GM18867 (cell line): ENCODE measurements around the gene CD151.

Experiments used
- ATAC-seq: cut with Tn5 transposase; IDR thresholded peaks from one replicate; pipeline ENCODE4 v1.9.1; 2021; ENCODE audit warnings: mild to moderate bottlenecking, moderate library complexity; ENCODE audit not compliant: unreplicated experiment

CD151 gene

DNA sequence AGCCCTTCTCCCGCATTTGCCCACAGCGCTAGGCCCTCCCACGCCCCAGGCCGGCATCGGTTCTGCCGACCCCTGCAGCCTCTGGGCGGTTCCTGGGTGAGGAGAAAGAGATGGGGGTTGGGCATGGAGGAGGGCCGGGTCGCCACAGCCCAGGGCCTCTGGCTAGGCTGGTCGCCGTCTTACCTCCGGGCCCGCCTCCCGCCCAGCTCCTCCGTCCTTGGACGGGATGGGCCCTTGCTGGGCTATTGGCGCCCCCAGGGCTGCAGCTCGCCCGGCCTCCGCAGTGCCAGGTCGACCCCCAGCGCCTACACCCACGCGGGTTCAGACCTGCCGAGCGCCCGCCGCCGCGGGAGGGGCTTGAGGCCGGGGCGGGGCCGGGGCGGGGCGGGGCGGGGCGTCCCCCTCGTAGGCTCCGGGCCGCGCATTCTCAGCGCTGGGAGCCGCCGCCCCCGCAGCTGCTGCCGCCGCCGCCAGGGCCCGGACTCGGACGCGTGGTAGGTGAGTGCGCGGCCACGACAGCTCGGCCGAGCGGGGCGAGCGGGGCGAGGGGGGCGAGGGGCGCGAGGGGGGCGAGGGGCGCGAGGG lies at the start of gene CD151:
Gene CD151, plus strand, starts transcription at position 424 of the 585 bp plus-strand sequence. CDS start 3,118 bp downstream, outside the sequence.
- peak; percentile 47 for ATAC-seq

DNA sequence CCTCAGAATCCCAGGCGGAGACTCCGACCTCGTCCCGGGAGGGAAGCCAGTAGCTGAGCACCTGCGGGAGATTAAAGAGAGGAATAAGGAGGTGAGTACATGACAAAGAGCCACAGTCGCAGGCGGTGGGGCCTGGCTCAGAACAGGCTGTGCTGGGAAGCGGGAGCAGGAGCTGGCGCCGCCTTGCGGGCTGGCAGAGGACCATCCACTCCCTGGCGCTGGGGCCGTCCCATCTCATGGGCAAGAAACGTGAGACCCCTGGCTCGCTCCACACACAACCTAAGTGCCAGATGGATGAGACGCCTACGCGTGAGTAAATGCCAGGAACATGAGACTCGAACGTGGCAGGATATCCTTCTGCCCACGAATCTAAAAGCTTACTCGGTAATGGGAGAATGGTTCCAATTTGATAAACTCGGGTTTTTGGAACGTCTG lies 49.2 kb upstream of the CD151 start:
- ATAC-seq, result no peak

DNA sequence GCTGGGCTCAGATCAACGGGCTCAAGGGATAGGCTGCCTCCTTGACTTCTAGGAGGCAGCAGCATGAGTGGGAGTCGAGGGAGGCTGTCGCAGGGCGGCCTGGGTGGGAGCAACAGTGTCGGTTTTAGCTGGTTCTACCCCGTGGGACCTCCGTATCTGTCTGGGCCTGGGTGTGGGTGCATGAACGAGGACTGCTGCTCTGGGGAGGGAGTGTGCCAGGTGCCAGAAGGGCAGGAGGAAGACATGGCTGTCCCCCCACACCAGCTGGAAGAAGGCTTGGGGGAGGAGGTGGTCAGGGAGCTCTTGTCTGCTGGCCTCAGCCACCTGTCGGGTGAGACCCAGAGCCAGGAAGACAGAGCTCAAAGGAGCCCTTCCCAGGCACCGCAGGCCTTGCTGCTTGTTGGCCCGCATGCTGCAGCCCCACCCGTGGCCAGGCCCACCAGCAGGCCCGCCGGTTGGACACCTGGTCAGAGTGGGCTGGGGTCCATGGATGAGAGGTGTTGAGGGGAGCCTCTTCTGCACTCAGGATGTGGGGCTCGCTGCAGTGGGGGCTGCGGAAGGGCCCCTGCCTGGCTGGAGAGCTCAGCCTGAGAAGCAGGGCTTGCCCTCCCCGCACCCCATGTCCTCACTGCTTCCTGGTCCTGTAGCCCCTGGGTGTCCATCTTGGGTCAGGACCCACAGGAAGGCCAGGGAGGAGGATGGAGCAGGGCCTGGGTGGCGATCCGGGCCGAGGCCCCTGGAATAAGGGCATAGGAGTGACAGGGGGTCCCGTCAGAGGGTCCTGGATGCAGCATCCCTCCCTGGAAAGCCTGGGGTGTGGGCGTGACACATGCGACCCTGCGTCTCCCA lies 46.3 kb upstream of the CD151 start:
- ATAC-seq, result no peak

DNA sequence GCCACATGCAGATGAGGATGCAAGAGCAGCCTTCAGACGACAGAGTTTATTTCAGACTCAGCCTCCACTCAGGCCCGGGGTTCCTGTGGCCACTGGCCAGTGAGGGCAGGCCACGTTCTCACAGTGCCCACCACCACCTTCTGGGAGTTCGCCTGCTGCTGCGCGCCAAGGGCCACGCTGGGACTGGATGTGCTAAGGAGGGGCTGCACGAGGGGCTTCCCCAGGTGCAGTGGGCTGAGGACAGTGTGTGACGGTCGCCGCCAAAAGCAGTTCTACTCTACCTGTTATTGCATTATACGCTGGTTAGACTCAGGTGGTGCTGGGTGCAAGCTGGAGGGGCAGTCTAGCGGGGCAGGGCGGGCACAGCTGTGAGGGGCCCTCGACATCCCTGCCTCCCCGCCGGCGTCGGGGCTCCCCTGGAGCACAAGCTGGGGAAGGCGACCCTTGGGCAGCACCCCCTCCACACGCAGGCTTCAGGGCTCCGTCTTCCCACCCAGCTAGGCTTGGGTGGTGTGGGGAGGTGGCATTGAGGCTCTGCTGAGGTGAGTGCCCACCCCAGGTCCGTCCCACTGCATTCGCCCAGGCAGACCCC lies 45.6 kb upstream of the CD151 start:
- ATAC-seq, result no peak

DNA sequence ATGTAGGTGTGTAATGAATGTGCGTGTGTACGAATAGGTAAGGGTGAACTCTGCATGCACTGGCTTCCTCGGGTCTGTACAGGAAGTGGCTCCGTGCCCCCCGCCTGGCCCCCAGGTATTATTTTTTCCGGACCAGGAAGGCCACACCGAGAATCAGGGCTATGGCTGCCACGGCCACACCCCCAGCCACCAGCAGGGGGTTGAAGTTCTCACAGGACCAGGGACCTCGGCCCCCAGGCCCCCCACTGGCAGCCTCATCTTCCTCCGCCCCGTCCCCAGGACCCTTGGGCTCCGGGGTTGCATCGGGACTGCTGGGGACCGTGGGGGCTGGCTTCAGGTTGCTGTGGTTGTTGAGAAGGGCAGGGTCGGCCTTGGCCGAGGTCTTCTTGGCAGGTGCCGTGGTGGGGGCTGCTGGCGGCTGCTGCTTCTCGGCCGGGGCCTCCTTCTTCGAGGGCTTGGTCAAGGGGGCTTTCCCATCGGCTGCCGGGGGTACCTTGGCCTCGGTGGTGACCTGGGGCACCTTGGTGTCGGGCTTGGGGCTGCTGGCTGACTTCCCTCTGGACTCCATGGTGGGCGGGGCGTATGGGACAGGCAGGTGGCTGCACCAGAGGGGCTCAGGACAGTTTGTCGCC lies 44.6 kb upstream of the CD151 start:
- no peak for ATAC-seq

DNA sequence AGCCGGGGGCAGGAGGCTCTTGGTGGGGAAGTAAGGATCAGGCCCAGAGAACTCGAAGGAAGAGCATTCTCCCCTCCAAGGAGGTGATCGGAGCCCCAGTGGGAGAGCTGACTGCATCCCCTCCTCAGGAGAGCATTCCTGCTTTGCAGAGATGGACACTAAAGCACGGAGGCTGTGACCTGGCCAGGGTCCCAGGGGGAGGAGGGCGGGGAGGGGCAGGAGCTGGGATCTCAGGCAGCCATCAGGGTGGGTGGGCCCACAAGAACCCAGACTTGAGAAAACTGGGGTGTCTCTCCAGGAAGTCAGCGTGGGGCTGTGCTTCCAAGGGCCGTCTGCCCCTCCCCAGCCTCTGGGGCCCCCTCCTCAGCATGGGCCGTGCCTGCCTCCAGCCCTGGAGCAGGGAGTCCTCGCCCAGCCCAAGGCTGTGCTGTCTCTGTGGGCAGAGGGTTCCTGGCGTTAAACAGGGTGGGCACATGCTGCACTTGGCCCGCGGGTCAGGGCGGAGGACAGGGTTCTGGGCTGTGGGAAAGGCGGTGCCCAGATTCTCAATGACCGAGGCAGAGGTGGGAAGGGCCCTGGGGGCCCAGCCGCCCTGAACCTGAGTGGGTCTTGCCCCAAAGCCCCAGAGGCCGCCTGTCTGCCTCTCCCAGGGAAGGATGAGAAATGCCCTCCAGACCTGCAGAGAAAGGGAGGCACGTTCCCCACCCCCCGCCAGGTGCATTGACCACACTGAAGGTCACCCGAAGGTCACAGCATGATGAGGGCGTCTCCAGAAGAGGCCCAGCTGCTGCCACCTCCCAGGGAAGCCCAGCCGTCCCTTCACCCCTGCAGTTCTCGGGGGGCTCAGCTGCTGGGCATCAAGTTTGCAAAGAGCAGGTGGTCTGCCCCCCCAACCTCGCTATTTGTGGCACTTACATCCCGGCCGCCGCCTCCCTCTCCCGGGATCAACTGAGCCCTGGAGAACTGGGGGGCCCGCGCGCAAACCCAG lies 43.5 kb upstream of the CD151 start:
- ATAC-seq, result no peak

DNA sequence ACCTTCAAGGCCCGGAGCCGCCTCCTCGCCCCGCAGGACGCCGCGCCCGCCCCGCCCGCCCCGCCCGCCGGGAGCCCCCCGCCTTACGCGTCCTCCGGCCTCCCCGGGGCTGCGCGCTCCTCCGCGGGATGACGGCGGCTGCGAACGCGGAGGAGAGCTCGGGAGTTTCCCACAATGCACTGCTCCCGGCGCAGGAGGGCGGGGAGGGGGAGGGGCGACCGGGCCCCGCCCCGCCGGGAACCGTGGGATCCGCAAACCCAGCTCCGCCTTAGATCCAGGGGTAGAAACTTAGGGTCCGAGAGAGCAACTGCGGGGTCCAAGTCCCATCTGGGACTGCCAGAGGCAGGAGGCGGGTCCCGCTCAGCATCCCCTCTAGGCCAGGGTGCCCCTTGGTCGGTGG lies 42.8 kb upstream of the CD151 start, which contains the start of gene CEND1:
Gene CEND1, minus strand, starts transcription at position 148 of the 400 bp plus-strand sequence. CDS start 1,514 bp downstream, outside the sequence.
- no peak for ATAC-seq

DNA sequence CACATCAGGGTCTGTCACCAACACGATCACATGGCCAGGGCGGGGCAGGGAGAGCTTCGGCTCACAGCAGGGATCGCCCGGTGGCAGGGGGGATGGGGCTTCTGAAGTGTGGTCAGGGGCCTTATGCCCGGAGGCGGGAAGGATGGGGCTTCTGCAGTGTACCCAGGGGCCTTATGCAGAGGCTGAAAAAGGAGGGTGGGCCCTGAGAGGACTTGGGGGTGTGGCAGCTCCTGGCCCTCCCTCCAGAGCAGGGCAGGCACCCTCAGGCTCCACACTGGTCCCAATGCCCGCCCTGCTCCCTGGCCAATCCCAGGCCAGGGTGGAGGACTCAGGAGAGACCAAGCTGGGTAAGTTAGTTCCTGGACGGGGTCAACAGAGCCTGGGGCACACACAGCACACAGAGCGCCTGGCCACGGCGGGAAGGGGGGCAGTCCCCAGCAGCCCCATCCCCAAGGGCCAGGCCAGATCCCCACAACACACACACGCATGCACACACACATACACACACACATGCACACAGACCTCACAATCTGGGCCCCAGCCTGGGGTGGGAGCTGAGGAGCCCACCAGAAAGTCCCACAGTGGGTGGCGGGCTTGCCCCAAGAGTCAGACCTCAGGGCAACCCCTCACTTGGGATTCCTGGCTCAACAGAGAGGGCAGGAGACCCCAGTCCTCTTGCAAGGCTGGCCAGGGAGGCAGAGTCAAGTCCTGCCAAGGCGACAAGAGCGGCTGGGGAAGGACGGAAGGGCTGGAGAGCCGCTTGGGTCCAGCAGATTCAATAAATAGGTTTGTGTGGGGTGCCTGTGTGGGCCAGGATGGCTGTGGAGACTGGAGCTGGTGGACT lies 41.8 kb upstream of the CD151 start:
- ATAC-seq, result no peak

DNA sequence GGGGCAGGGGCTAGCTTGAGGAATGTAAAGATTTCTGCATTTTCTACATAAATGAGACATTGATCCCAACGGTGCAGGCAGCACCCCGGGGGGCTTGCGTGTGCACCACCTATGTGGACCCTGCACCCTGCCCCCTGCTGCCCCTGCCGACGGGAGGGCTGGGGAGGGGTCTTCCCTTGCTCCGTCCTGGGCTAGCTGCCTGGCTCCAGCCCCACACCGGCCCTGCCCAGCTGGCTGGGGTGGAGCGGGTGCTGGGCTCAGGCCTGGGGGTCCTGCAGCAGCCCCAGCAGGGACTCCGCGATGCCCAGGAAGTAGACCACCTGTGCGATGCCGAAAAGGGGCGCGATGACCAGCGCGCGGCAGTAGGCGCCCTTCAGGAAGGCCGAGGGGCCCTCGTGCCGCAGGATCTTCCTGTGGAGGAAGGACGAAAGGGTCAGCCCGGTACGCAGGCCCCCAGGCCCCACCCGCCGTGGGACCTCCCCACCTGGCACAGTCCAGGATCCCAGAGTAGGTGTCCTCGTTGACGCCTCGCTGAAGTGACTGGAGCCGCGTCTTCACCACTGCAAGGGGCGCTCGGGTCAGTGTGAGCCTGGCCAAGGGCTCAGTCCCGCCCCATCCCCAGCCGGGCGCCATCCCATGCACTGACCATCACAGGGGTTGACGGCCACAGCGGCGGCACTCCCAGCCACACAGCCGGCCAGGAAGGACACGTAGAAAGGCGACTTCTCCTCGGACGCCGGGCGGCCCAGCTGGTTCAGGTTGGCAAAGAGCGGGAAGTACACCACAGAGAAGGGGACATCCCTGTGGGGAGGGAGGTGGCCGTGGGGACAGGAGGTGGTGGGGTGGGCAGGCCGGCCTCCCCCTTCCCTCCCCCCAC lies 40.9 kb upstream of the CD151 start:
- ATAC-seq, result no peak

DNA sequence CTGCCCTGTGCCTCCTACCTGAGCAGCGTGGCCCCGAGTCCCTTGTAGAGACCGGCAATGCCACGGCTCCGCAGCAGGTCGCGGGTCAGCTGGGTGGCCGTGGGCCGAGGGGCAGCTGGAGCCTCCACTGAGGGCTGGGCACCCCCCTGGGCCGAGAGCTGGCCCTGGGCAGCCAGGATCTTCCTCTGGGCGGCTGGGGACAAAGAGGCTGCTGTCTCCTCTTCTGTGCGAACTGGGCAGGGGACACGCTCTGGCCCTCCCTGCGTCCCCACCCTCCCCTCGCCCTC lies 40.3 kb upstream of the CD151 start:
- ATAC-seq, result no peak

DNA sequence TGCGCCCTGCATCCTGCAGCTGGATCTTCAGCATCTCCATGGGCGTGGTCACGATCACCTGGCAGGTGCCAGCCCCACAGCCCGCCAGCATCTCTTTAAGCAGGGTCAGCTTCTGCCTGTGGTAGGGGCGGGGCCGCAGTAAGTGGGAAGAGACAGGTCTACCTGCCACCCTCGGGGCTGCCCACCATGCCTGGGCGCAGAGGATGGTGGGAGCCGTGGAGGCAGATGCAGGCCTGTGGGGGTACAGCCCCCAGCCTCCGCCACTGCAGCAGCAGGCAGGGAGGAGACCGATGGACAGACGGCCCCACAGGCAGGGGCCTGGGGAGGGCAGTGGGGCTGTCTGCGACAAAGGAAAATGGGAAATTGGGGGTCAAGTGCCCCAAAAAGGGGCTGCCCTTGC lies 39.9 kb upstream of the CD151 start:
- no peak for ATAC-seq

DNA sequence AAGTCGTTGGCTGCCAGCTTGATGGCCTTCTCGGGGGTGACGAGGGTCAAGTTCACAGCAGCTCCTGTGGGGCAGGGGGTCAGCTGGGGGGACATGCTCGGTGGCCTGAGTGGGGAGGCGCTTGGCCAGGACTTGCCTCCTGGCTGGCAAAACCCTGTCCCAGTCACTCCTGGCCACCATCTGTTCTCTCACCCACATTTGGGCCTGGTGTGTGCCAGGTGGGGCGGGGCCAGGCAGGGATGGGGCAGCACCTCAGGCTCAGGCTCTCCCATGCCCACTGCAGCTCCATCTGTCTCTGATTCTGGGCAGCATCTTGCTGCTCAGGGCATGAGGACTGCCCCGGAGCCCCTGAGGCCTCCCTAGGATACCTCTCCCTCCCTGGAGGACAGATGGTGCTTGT lies 39.2 kb upstream of the CD151 start:
- no peak for ATAC-seq

DNA sequence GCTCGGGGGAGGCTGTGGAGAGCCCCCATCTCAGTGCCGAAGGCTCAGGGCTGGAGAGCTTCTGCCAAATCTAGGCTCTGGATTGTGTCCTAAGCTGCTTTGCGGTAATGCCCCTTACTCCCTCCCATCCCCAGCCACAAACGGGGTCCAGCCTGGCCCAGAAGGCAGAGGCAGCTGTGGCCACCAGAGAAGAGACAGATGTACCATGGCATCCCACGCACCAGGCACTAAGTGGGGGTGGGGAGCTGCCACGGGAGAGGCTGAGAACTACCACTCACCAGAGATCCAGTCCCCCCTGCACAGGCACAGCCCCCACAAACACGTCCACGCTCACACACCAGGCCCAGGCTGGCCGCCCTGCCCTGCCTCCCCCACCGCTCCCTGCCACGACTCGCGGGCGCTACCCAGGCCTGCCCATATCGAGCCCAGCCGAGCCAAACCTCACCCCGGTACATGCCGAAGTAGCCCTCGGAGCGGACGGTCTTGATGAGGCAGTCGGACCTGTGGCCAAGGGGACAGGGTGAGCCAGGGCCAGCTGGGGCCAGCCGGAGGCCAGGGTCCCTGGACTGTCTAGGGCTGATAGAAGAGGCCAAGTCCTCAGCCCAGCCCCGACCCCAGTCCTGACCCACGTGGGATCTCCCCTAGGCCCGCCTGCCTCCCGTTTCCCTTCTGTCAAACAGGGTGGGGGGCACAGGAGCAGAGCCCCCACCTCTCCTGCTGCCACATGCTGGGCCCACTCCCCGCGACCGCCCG lies 38.6 kb upstream of the CD151 start:
- no peak for ATAC-seq

DNA sequence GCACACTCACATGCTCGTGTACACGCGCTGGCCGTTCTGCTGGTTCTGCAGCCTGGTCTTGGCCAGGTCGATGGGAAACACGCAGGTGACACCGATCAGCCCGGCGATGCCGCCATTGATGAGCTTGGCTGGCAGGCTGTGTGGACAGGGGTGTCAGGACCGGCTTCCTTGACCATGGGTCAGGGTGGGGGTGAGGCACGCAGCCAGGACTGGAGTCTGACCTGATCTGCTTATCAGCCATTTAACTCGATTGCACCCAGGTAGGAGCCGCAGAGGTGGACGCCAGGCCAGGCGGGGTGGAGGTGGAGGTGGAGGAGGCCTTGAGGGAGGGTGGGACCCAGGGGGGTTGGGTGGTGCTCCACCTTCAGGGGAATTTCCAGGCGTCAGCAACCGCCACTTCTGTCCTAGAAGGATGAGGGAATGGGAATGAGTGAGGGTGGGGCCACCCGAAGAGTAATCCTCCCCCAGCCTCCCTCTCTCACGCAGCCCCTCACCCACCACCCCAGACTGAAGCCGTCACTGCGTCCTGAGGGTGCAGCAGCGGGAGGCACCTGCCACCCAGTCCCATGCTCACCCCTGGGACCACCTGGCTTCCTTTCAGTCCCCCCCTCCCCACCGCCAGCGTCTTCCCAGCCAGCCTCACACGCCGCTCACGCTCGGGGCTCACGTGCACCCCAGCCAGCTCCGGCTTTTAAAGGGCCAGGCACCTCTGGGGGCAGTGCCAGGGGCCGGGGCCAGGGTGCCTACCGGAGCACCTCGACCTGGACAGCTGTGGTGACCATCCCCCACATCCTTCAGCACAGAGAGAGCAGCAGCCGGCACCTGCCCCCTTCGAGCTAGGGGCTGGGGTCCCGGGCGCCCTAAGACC lies 37.8 kb upstream of the CD151 start:
- no peak for ATAC-seq

DNA sequence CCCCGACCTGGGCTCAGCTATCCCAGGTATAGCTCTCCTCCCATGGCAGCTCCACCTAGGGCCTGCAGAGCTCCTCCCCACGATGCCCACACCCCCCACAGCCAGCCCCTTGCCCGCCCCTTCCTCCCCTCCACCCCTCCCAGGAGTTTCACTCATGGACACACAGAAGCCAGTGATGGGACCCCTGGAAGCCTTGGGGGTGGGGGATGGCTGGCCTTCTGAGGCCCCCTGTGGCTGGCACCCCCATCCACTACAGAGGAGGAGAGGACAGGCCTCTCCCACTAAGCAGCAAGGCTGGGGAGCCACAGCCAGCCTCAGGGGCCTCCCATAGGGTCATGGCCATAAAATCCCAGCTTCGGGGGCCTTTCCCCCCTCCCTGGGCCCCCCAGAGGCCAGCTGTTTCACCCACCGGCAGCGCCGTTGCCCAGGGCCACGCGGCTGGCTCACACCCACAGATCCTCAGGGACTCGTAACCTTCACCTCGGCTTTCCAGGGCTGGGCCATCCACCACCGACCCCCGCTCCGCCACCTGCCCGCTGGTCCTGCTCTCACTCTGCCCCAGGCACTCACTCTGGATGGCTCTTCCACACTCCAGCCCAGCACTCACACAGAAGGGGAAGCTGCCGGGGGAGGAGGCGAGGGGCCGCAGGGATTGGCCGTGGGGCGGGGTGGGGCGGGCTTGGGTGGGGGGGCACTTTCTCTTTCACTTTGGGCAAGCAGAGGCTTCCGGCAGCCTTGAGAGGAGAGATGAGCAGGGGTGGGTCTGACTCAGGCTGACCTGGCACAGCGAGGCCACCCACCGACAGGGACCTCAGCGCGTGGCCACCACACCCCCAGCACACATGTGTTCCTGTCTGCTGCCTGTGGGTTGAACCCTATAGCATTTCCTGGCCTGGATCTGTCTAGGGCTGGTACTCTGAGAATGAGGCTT lies 36.9 kb upstream of the CD151 start:
- peak; percentile 23 for ATAC-seq
